K562 (cell line): Measurements from ENCODE around the gene MAML3. TPM values are rescaled to one million over a fixed set of nuclear protein-coding genes. Genes with fewer than 3 reads are reported as not detected.

Source experiments
- ATAC-seq: fragments of 200-7000 bp; cut with Tn5 transposase; 3 replicates; pipeline ENCODE4 v1.9.1; 2020; ENCODE audit warnings: moderate library complexity
- BruUV-seq: library from RNA; stranded (reverse); fragments of 400-500 nt; replicated peaks from 2 replicates; lab custom pipeline; 2021; lab: Mats Ljungman, UMichigan
- CTCF ChIA-PET: fragments of 300-600 bp; formaldehyde crosslinking; extraction: SDS; loops from one replicate; lab custom pipeline; 2021; ENCODE audit warnings: low intra/inter-chr PET ratio; lab: Yijun Ruan, JAX
- POLR2A ChIA-PET: fragments of 300-600, 350-650 bp; sonication (Branson Sonifier 250); formaldehyde crosslinking; extraction: SDS; loops from one replicate; lab custom pipeline; 2021; ENCODE audit warnings: antibody characterized with exemption, inconsistent platforms; lab: Yijun Ruan, JAX
- DNase-seq, 4 experiments: peaks; one replicate each; pipeline versions ENCODE4 v3.0.0 to v3.0.0-alpha.2; 2011 to 2018; ENCODE audit warnings: low spot score in 3 of 4, mixed read lengths in 3 of 4; ENCODE audit errors: extremely low read depth in 1 of 4
- FAIRE-seq: peaks from 2 replicates; lab custom pipeline; 2011; peaks lifted over from hg19 to GRCh38; lab: Jason Lieb, UNC
- H2AFZ ChIP-seq: 2 replicates; pipeline ENCODE4 v1.6.0; 2011; ENCODE audit warnings: low read depth, low read length, control low read depth, inconsistent platforms
- H3K27ac ChIP-seq: fragments of 200-600 bp; 3 replicates; pipeline ENCODE4 v1.8.0; 2011; ENCODE audit warnings: low read depth, mild to moderate bottlenecking, control low read depth, inconsistent platforms, low read length, moderate library complexity, mixed read lengths; ENCODE audit errors: extremely low read depth
- H3K27me3 ChIP-seq, 2 experiments: fragments of 300-600 bp in 1 of 2; 2 replicates in 1 of 2; 3 replicates in 1 of 2; pipeline versions ENCODE4 v1.6.0 to v1.8.0; 2011; ENCODE audit warnings: inconsistent platforms in 2 of 2, low read length in 2 of 2, mild to moderate bottlenecking in 1 of 2, mixed read lengths in 1 of 2, moderate library complexity in 1 of 2; ENCODE audit not compliant: control insufficient read depth in 2 of 2, insufficient read depth in 2 of 2
- H3K36me3 ChIP-seq: fragments of 300-600 bp; 3 replicates; pipeline ENCODE4 v1.8.0; 2011; ENCODE audit warnings: mild to moderate bottlenecking, low read length, inconsistent platforms; ENCODE audit not compliant: control insufficient read depth, insufficient read depth
- H3K4me1 ChIP-seq, 2 experiments: fragments of 200-600 bp in 1 of 2; replicated peaks in 1 of 2; 2 replicates in 1 of 2; 3 replicates in 1 of 2; pipeline versions ENCODE4 v1.5.1 to v1.8.0; 2011; ENCODE audit warnings: inconsistent platforms in 2 of 2, low read length in 2 of 2, mild to moderate bottlenecking in 1 of 2, mixed read lengths in 1 of 2, moderate library complexity in 1 of 2; ENCODE audit not compliant: control insufficient read depth in 2 of 2, insufficient read depth in 2 of 2
- H3K4me2 ChIP-seq: 2 replicates; pipeline ENCODE4 v1.6.1; 2011; ENCODE audit warnings: low read length, control low read depth, inconsistent platforms, mixed read lengths; ENCODE audit not compliant: insufficient read depth
- H3K4me3 ChIP-seq: fragments of 200-600 bp; sonication (generic), shearing (Covaris generic); 2 replicates; pipeline ENCODE4 v1.5.1; 2016; ENCODE audit warnings: control low read depth, inconsistent platforms
- H3K79me2 ChIP-seq: fragments of 200-600 bp; 3 replicates; pipeline ENCODE4 v1.8.0; 2011; ENCODE audit warnings: low read length, inconsistent platforms; ENCODE audit not compliant: control insufficient read depth, insufficient read depth
- H3K9ac ChIP-seq, 2 experiments: 2 replicates each; pipeline versions ENCODE4 v1.6.0 to v1.6.1; 2011; ENCODE audit warnings: low read depth in 2 of 2, low read length in 2 of 2, control low read depth in 1 of 2, inconsistent platforms in 1 of 2, mild to moderate bottlenecking in 1 of 2, mixed read lengths in 1 of 2; ENCODE audit not compliant: insufficient read depth in 1 of 2
- H3K9me1 ChIP-seq: one replicate; pipeline ENCODE4 v1.6.0; 2011; ENCODE audit warnings: inconsistent platforms, mild to moderate bottlenecking, low read length, moderate library complexity; ENCODE audit not compliant: control insufficient read depth, insufficient read depth
- H3K9me3 ChIP-seq: replicated peaks from 2 replicates; pipeline ENCODE4 v1.5.1; 2011; ENCODE audit warnings: low read depth, low read length, inconsistent platforms; ENCODE audit not compliant: control insufficient read depth, insufficient read depth
- H4K20me1 ChIP-seq: replicated peaks from 2 replicates; pipeline ENCODE4 v1.6.1; 2011; ENCODE audit warnings: low read length, inconsistent platforms, mixed read lengths; ENCODE audit not compliant: control insufficient read depth, insufficient read depth
- HDAC1 ChIP-seq, 2 experiments: fragments of 450-650 bp; IDR thresholded peaks; 2 replicates each; pipeline ENCODE4 v1.6.1; 2016 to 2017; ENCODE audit warnings: inconsistent platforms in 1 of 2, mild to moderate bottlenecking in 1 of 2, moderate library complexity in 1 of 2
- LEF1 ChIP-seq: fragments of 450-650 bp; IDR thresholded peaks from 2 replicates; pipeline ENCODE4 v1.6.1; 2016; ENCODE audit warnings: mild to moderate bottlenecking
- NFE2L1 ChIP-seq: fragments of 450-650 bp; IDR thresholded peaks from 2 replicates; pipeline ENCODE4 v1.6.1; 2016; ENCODE audit warnings: missing genetic modification characterization, low read depth, mild to moderate bottlenecking, missing compliant biosample characterization, moderate library complexity, borderline replicate concordance
- RERE ChIP-seq: sonication (generic); formaldehyde crosslinking; IDR thresholded peaks from 2 replicates; pipeline ENCODE4 v1.8.0; 2023; ENCODE audit warnings: missing genetic modification reagents, mild to moderate bottlenecking, borderline replicate concordance
- SRSF1 ChIP-seq: fragments of 200-400 bp; formaldehyde crosslinking; IDR thresholded peaks from 2 replicates; pipeline ENCODE4 v1.6.1; 2017; ENCODE audit warnings: mild to moderate bottlenecking, low read depth, low read length, moderate library complexity
- TAF9B ChIP-seq: fragments of 450-650 bp; IDR thresholded peaks from 2 replicates; pipeline ENCODE4 v1.6.1; 2018; ENCODE audit warnings: mild to moderate bottlenecking; ENCODE audit not compliant: partially characterized antibody
- ZKSCAN3 ChIP-seq: fragments of 250-450 bp; sonication (Bioruptor Pico); IDR thresholded peaks from 2 replicates; pipeline ENCODE4 v1.4.0; 2020
- ZNF436 ChIP-seq: fragments of 250-450, 450-650 bp; sonication (Bioruptor Pico); formaldehyde crosslinking; IDR thresholded peaks from 2 replicates; pipeline ENCODE4 v1.7.0; 2020; ENCODE audit warnings: mild to moderate bottlenecking
- ZNF551 ChIP-seq: fragments of 250-450 bp; sonication (Bioruptor Pico); IDR thresholded peaks from 2 replicates; pipeline ENCODE4 v1.5.0; 2021; ENCODE audit warnings: mild to moderate bottlenecking, moderate library complexity
- ZNF644 ChIP-seq: fragments of 200-800 bp; sonication (Bioruptor generic); IDR thresholded peaks from 2 replicates; pipeline ENCODE4 v1.6.1; 2016; ENCODE audit warnings: low read depth, missing genetic modification characterization, missing compliant biosample characterization
- WGBS: fragments of 100-300 bp; shearing (Covaris generic); methylation state at CpG from one replicate; pipeline ENCODE4 v1.1.6; 2016; ENCODE audit warnings: low coverage, mixed read lengths; ENCODE audit not compliant: insufficient coverage; ENCODE audit errors: missing lambda C conversion rate; 5-methylcytosine and 5-hydroxymethylcytosine counted together
- in situ Hi-C: fragments of 300-500 bp; cut with MboI; formaldehyde crosslinking; loops from 4 replicates; pipeline ENCODE4 v1.15.0; 2018; ENCODE audit warnings: inconsistent platforms, mixed read lengths
- intact Hi-C: fragments of 100-400 bp; cut with micrococcal nuclease; formaldehyde crosslinking; loops from 2 replicates; pipeline ENCODE4 v1.14.2; 2022
- polyA plus RNA-seq, 8 experiments: library from polyadenylated mRNA; depleted of rRNA in 4 of 8; stranded (reverse) in 5 of 8; unstranded in 3 of 8; fragments of >200 nt; fragmentation: Nextera tagmentation in 2 of 8; fragmentation: Illumina TruSeq in 1 of 8; extraction: Ambion mirVana in 2 of 8; extraction: Trizol in 1 of 8; gene quantifications; 2 replicates each; pipeline versions ENCODE4 v1.2.1 to v1.2.3, GENCODE V29; 2011 to 2014; ENCODE audit warnings: inconsistent platforms in 1 of 8, missing spikeins in 1 of 8
- total RNA-seq, 7 experiments: library from RNA; depleted of rRNA in 6 of 7; stranded (reverse); fragments of >200 nt in 6 of 7; fragmentation: Illumina TruSeq in 2 of 7; extraction: Trizol in 2 of 7; gene quantifications; 2 replicates each; pipeline versions ENCODE4 v1.2.1 to v1.2.3, GENCODE V29; 2011 to 2021; ENCODE audit warnings: low replicate concordance in 1 of 7

MAML3 gene
- total and polyA plus RNA-seq, 9 of the 15 experiments (the other 6 are each of a cell fraction or from before 2014, with no cell fraction given) = 0.01 to 0.55 (median 0.25) TPM

GRCh38 chr4:139875411-139875825 lies 278.6 kb downstream of the MAML3 start:
- H3K27me3 ChIP-seq = peaks cover 2 to 26% of the 10 kb centered on the region in 2 experiments; a peak in 2 of 5 replicates
- H3K27ac ChIP-seq = no peak overlapping the region
- no peak overlapping the region for H3K4me3 ChIP-seq
- BruUV-seq = no TSS peak
- FAIRE-seq = no peak
- H3K9ac ChIP-seq = no peak overlapping the region
- TF ChIP-seq ZNF644 (tag) (no peak), ZKSCAN3 (CRISPR knock-in tag) (no peak), HDAC1 (IDR thresholded peaks at IDR 0.05) (no peak)
- no peaks in the 10 kb centered on the region for H3K36me3 ChIP-seq
- no peaks in the 10 kb centered on the region for H3K79me2 ChIP-seq
- H3K9me3 ChIP-seq = no peaks in the 10 kb centered on the region
- ChIA-PET CTCF (no interaction called here), POLR2A (interaction anchor here (0.6 to 1.5 kb wide), 4 partner anchors 13 to 25 kb away, joined by 3 to 5 read pairs (median 4); no protein-coding TSS in a partner anchor)
- ATAC-seq = no peak
- WGBS = under 1% methylated on average over 6 of the region's 6 CpGs
- no peaks in the 10 kb centered on the region for H4K20me1 ChIP-seq
- H3K9me1 ChIP-seq = no peaks in the 10 kb centered on the region
- H3K4me2 ChIP-seq = no peak overlapping the region
- in situ Hi-C loops = no loop called here
- DNase-seq = no peak
- no peak overlapping the region for H2AFZ ChIP-seq
- H3K4me1 ChIP-seq = no peaks in the 10 kb centered on the region
- intact Hi-C loops = no loop called here

- FAIRE-seq = no peak
- no peaks in the 10 kb centered on the region for H3K79me2 ChIP-seq
- peaks cover 0 to 21% of the 10 kb centered on the region in 2 experiments; a peak in 2 of 5 replicates for H3K27me3 ChIP-seq
- no peaks in the 10 kb centered on the region for H3K9me3 ChIP-seq
- DNase-seq = no peak
- H3K4me1 ChIP-seq = no peaks in the 10 kb centered on the region
- H3K4me3 ChIP-seq = no peak overlapping the region
- ChIA-PET CTCF (no interaction called here), POLR2A (no interaction called here)
- H3K9me1 ChIP-seq = no peaks in the 10 kb centered on the region
- in situ Hi-C loops = no loop called here
- no peak overlapping the region for H2AFZ ChIP-seq
- WGBS = 0% methylated on average over 4 of the region's 4 CpGs
- no peak for ATAC-seq
- no peak overlapping the region for H3K9ac ChIP-seq
- H4K20me1 ChIP-seq = no peaks in the 10 kb centered on the region
- intact Hi-C loops = no loop called here
- no peak overlapping the region for H3K27ac ChIP-seq
- no TSS peak for BruUV-seq
- H3K36me3 ChIP-seq = no peaks in the 10 kb centered on the region
- TF ChIP-seq ZNF551 (CRISPR knock-in tag) = no peak
- no peak for TF ChIP-seq LEF1
- TF ChIP-seq RERE (CRISPR knock-in tag) = no peak
- no peak for TF ChIP-seq NFE2L1
- no peak for TF ChIP-seq SRSF1
- no peak for TF ChIP-seq ZNF436 (CRISPR knock-in tag)
- no peak for TF ChIP-seq TAF9B
- H3K4me2 ChIP-seq = no peak overlapping the region
Observed at GRCh38 chr4:139873111-139873860, 280.7 kb downstream of the MAML3 start.
